ENCODE data around the gene RAB3D.

GRCh38 chr19:11299946-11300810 is 39.3 kb downstream of the RAB3D start:
- TF ChIP-seq POLR2AphosphoS5 (IDR thresholded peaks at IDR 0.05) (no peak), POLR2A (IDR thresholded peaks at IDR 0.05) (no peak), CTCF (IDR thresholded peaks at IDR 0.05) (no peak)
